ENCODE data around the gene TRMT61A.
A peak's percentile ranks its signal among the peaks of the same experiment; 100 is the strongest.

Gene TRMT61A

GRCh38 chr14:103535891-103536565, 7.0 kb downstream of the TRMT61A start:
- DNase-seq = no peak

- no peak for DNase-seq
Observed at GRCh38 chr14:103536693-103537092, 7.7 kb downstream of the TRMT61A start.

GRCh38 chr14:103537175-103537990, 8.4 kb downstream of the TRMT61A start:
- DNase-seq = no peak

- no peak for DNase-seq
Observed at GRCh38 chr14:103538291-103539055, 9.5 kb downstream of the TRMT61A start.

GRCh38 chr14:103539056-103539825, 10.2 kb downstream of the TRMT61A start:
- DNase-seq = no peak

- no peak for DNase-seq
Observed at GRCh38 chr14:103540821-103541708, 12.1 kb downstream of the TRMT61A start.

GRCh38 chr14:103541709-103542604, 13.0 kb downstream of the TRMT61A start:
- no peak for DNase-seq

GRCh38 chr14:103542605-103543088, 13.7 kb downstream of the TRMT61A start:
- DNase-seq = no peak

GRCh38 chr14:103543140-103543539, 14.1 kb downstream of the TRMT61A start:
- DNase-seq = no peak

- DNase-seq = no peak
Observed at GRCh38 chr14:103543721-103544387, 14.9 kb downstream of the TRMT61A start.

GRCh38 chr14:103544388-103545218, 15.6 kb downstream of the TRMT61A start:
- DNase-seq = no peak

GRCh38 chr14:103545219-103545914, 16.4 kb downstream of the TRMT61A start:
- DNase-seq = no peak

GRCh38 chr14:103545915-103546651, 17.1 kb downstream of the TRMT61A start:
- no peak for DNase-seq

GRCh38 chr14:103546652-103547454, 17.9 kb downstream of the TRMT61A start:
- peak; percentile 43 for DNase-seq

GRCh38 chr14:103547455-103547940, 18.5 kb downstream of the TRMT61A start:
- DNase-seq = no peak

GRCh38 chr14:103547941-103548462, 19.0 kb downstream of the TRMT61A start:
- no peak for DNase-seq

Measured in activated gamma-delta T cell (primary cell).